ENCODE data around the gene ARTN. TPM values are rescaled to one million over a fixed set of nuclear protein-coding genes. Genes with fewer than 3 reads are reported as not detected.

The ARTN gene
- total and polyA plus RNA-seq, 7 experiments from 2014 or later, result 0.51 to 2.2 (median 0.68) TPM; not detected in 2

DNA sequence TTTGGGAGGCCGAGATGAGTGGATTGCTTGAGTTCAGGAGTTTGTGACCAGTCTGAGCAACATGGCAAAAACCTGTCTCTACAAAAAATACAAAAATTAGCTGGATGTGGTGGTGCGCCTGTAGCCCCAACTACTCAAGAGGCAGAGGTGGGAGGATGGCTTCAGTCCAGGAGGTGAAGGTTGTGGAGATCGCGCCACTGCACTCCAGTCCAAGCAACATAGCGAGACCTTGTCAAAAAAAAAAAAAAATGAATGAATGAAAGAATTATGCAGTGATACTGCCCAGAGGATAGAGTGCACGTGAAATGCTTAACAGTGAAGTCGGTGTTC lies 35.8 kb downstream of the ARTN start:
- peak overlapping the region; percentile 71 for H3K4me3 ChIP-seq (ENCODE audit: low read length)
- peaks cover 14 to 20% of the 10 kb centered on the region in 2 donors for H3K4me1 ChIP-seq (ENCODE audit: control insufficient read depth in 2 of 2, insufficient read depth in 2 of 2, low read length in 2 of 2)
- Mint-ChIP-seq H3K27ac (peak overlapping the region in 8 of 9 donors; percentile 14 to 90 (median 79)), H3K36me3 (peaks cover 0 to 4% (median 0%) of the 10 kb centered on the region in 5 donors), H3K9me3 (peaks cover 0 to 1% (median 0%) of the 10 kb centered on the region in 11 donors), H3K4me3 (peak overlapping the region; percentile 93 to 97 (median 95)), H3K27me3 (no peaks in the 10 kb centered on the region), H3K4me1 (peaks cover 25 to 40% (median 32%) of the 10 kb centered on the region in 7 donors)
- no peaks in the 10 kb centered on the region for H3K9me3 ChIP-seq (ENCODE audit: control insufficient read depth in 2 of 3, low read length in 3 of 3)
- H3K27me3 ChIP-seq (ENCODE audit: control insufficient read depth in 2 of 2, insufficient read depth in 2 of 2, low read length in 2 of 2), result no peaks in the 10 kb centered on the region
- CTCF ChIA-PET, result no interaction called here
- ATAC-seq (no peak), DNase-seq (no peak)
- intact Hi-C loops (cut with micrococcal nuclease), result loop anchor here (1.0 kb wide), 4 partner anchors 22 to 319 kb away; partner anchors contain the start of genes IPO13 (in 2 of the 2), KDM4A (in 2 of the 2) and CCDC24 (in 1 of the 2)
- POLR2A ChIA-PET, result interaction anchor here (1.8 to 2.1 kb wide), 2 partner anchors 21 to 24 kb away, joined by 5 to 9 read pairs; no protein-coding TSS in a partner anchor
- no peak overlapping the region for H3K27ac ChIP-seq (ENCODE audit: low read depth, low read length)
- peaks cover 0 to 11% (median 0%) of the 10 kb centered on the region in 3 experiments for H3K36me3 ChIP-seq (ENCODE audit: control insufficient read depth in 2 of 3, insufficient read depth in 3 of 3, low read length in 3 of 3)

DNA sequence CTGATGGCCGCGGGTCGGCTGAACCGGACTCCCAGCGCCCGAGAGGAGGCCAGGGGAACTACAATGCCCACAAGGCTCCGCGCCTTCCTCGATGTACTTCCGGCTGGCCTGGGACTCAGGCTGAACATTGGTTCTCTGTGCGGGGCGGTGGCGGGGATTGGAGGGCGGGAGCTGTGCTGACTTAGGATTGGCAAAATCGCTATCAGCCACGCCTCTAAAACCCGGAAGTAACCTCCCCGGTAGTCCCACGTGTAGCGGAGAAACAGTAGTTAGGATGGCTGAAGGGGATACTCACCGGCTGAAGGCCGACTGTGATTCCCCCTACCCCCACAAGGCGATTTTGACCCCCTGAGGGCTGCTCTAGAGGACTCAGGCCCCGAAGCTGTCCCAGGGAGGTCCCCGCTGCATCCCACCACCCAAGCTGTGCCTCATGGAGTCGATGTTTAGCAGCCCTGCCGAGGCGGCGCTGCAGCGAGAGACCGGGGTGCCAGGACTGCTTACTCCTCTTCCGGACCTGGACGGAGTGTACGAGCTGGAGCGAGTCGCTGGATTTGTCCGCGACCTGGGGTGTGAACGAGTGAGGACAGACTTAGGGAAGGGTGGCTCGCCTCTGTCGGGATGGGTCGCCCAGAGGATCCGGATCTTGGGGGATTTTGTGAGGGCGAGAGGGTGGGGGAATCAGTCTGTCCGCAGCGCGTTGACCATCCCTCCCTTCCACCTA lies 36.3 kb downstream of the ARTN start, which contains the start of gene DPH2:
DPH2 (plus strand) TSS at position 265 of the 721 bp plus-strand sequence; CDS start at position 431, 166 bp downstream.
- Mint-ChIP-seq H3K9me3 (peaks cover 0 to 1% (median 0%) of the 10 kb centered on the region in 11 donors), H3K27ac (peak within 1 kb of the TSS in 8 of 9 donors; percentile 59 to 93 (median 85)), H3K27me3 (no peaks in the 10 kb centered on the region), H3K4me3 (peak within 1 kb of the TSS; percentile 93 to 97 (median 95)), H3K4me1 (peaks cover 26 to 40% (median 32%) of the 10 kb centered on the region in 7 donors), H3K36me3 (peaks cover 0 to 4% (median 0%) of the 10 kb centered on the region in 5 donors)
- H3K9me3 ChIP-seq (ENCODE audit: control insufficient read depth in 2 of 3, low read length in 3 of 3), result no peaks in the 10 kb centered on the region
- peak within 1 kb of the TSS; percentile 71 for H3K4me3 ChIP-seq (ENCODE audit: low read length)
- intact Hi-C loops (cut with micrococcal nuclease), result loop anchor here (1.0 to 10.0 kb wide), 9 partner anchors 21 to 1715 kb away; partner anchors contain the start of genes IPO13 (in 2 of the 2), KDM4A (in 2 of the 2), CCDC24 (in 1 of the 2) and ELOVL1 (in 1 of the 2)
- H3K27ac ChIP-seq (ENCODE audit: low read depth, low read length), result peak within 1 kb of the TSS; percentile 73
- CTCF ChIA-PET, result no interaction called here
- POLR2A ChIA-PET, result interaction anchor here (1.8 to 2.1 kb wide), 2 partner anchors 21 to 24 kb away, joined by 5 to 9 read pairs; no protein-coding TSS in a partner anchor
- peak; percentile 93 for ATAC-seq
- H3K27me3 ChIP-seq (ENCODE audit: control insufficient read depth in 2 of 2, insufficient read depth in 2 of 2, low read length in 2 of 2), result no peaks in the 10 kb centered on the region
- peaks cover 14 to 20% of the 10 kb centered on the region in 2 donors for H3K4me1 ChIP-seq (ENCODE audit: control insufficient read depth in 2 of 2, insufficient read depth in 2 of 2, low read length in 2 of 2)
- DNase-seq, result peak; percentile 74 to 97 (median 89)
- H3K36me3 ChIP-seq (ENCODE audit: control insufficient read depth in 2 of 3, insufficient read depth in 3 of 3, low read length in 3 of 3), result peaks cover 0 to 12% (median 0%) of the 10 kb centered on the region in 3 experiments

DNA sequence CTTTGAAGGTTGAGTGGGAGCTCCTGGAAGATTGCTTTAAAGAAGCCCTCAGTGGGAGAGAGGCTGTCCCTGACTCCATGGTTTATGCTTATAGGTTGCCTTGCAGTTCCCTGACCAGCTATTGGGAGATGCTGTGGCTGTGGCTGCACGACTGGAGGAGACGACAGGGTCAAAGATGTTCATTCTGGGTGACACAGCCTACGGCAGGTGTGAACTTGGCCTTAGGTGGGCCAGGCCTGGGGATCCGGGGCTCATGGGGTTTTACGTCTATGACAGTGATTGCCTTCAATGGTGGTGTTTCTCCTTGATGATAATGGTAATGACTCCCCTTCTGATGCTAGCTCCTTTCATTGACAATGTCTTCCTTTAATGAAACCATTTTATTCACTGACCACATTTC lies 36.9 kb downstream of the ARTN start:
- Mint-ChIP-seq H3K4me1 (peaks cover 26 to 42% (median 32%) of the 10 kb centered on the region in 7 donors), H3K27me3 (no peaks in the 10 kb centered on the region), H3K4me3 (peak overlapping the region; percentile 93 to 97 (median 95)), H3K9me3 (peaks cover 0 to 1% (median 0%) of the 10 kb centered on the region in 11 donors), H3K27ac (peak overlapping the region in 8 of 9 donors; percentile 13 to 93 (median 85)), H3K36me3 (peaks cover 0 to 4% (median 0%) of the 10 kb centered on the region in 5 donors)
- ATAC-seq, result no peak
- peak overlapping the region; percentile 73 for H3K27ac ChIP-seq (ENCODE audit: low read depth, low read length)
- intact Hi-C loops (cut with micrococcal nuclease), result loop anchor here (1.0 to 10.0 kb wide), 6 partner anchors 60 to 1714 kb away; partner anchors contain the start of genes ELOVL1 (in 1 of the 2), GPBP1L1 (in 1 of the 2), NASP (in 1 of the 2) and ST3GAL3 (in 1 of the 2)
- no peaks in the 10 kb centered on the region for H3K9me3 ChIP-seq (ENCODE audit: control insufficient read depth in 2 of 3, low read length in 3 of 3)
- POLR2A ChIA-PET, result interaction anchor here (1.8 to 2.1 kb wide), 2 partner anchors 22 to 25 kb away, joined by 5 to 9 read pairs; no protein-coding TSS in a partner anchor
- no peaks in the 10 kb centered on the region for H3K27me3 ChIP-seq (ENCODE audit: control insufficient read depth in 2 of 2, insufficient read depth in 2 of 2, low read length in 2 of 2)
- peaks cover 14 to 20% of the 10 kb centered on the region in 2 donors for H3K4me1 ChIP-seq (ENCODE audit: control insufficient read depth in 2 of 2, insufficient read depth in 2 of 2, low read length in 2 of 2)
- peak overlapping the region; percentile 71 for H3K4me3 ChIP-seq (ENCODE audit: low read length)
- CTCF ChIA-PET, result interaction anchor here (0.6 kb wide), 1 partner anchor 816 kb away, joined by 3 read pairs; no protein-coding TSS in a partner anchor
- no peak for DNase-seq
- H3K36me3 ChIP-seq (ENCODE audit: control insufficient read depth in 2 of 3, insufficient read depth in 3 of 3, low read length in 3 of 3), result peaks cover 0 to 18% (median 0%) of the 10 kb centered on the region in 3 experiments

DNA sequence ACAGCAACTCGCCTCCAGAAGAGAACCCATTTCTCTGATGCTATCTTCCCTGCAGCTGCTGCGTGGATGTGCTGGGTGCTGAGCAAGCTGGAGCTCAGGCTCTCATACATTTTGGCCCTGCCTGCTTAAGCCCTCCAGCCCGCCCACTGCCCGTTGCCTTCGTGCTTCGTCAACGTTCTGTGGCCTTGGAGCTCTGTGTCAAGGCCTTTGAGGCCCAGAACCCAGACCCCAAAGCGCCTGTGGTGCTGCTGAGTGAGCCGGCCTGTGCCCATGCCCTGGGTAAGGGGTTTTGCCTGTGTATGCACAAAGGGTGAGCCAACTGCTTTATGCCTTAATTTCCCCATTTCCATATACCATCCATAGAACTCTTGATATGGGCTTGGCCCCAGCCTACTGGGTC lies 37.3 kb downstream of the ARTN start:
- peak overlapping the region; percentile 93 to 97 (median 95) for H3K4me3 Mint-ChIP-seq
- Histone ChIP-seq H3K4me3 (ENCODE audit: low read length) (no peak overlapping the region), H3K9me3 (ENCODE audit: control insufficient read depth in 2 of 3, low read length in 3 of 3) (no peaks in the 10 kb centered on the region), H3K27ac (ENCODE audit: low read depth, low read length) (no peak overlapping the region), H3K4me1 (ENCODE audit: control insufficient read depth in 2 of 2, insufficient read depth in 2 of 2, low read length in 2 of 2) (peaks cover 17 to 24% of the 10 kb centered on the region in 2 donors), H3K27me3 (ENCODE audit: control insufficient read depth in 2 of 2, insufficient read depth in 2 of 2, low read length in 2 of 2) (no peaks in the 10 kb centered on the region), H3K36me3 (ENCODE audit: control insufficient read depth in 2 of 3, insufficient read depth in 3 of 3, low read length in 3 of 3) (peaks cover 0 to 19% (median 0%) of the 10 kb centered on the region in 3 experiments)
- ChIA-PET POLR2A (interaction anchor here (1.8 to 2.1 kb wide), 2 partner anchors 22 to 25 kb away, joined by 5 to 9 read pairs; no protein-coding TSS in a partner anchor), CTCF (interaction anchor here (0.6 kb wide), 1 partner anchor 816 kb away, joined by 3 read pairs; no protein-coding TSS in a partner anchor)
- peak overlapping the region in 4 of 9 donors; percentile 10 to 38 (median 15) for H3K27ac Mint-ChIP-seq
- H3K27me3 Mint-ChIP-seq, result no peaks in the 10 kb centered on the region
- intact Hi-C loops (cut with micrococcal nuclease), result loop anchor here (1.0 to 10.0 kb wide), 6 partner anchors 59 to 1714 kb away; partner anchors contain the start of genes ELOVL1 (in 1 of the 2), GPBP1L1 (in 1 of the 2), NASP (in 1 of the 2) and ST3GAL3 (in 1 of the 2)
- ATAC-seq (no peak), DNase-seq (no peak)
- H3K9me3 Mint-ChIP-seq, result peaks cover 0 to 1% (median 0%) of the 10 kb centered on the region in 11 donors
- peaks cover 28 to 46% (median 36%) of the 10 kb centered on the region in 7 donors for H3K4me1 Mint-ChIP-seq
- H3K36me3 Mint-ChIP-seq, result peaks cover 0 to 4% (median 0%) of the 10 kb centered on the region in 5 donors

DNA sequence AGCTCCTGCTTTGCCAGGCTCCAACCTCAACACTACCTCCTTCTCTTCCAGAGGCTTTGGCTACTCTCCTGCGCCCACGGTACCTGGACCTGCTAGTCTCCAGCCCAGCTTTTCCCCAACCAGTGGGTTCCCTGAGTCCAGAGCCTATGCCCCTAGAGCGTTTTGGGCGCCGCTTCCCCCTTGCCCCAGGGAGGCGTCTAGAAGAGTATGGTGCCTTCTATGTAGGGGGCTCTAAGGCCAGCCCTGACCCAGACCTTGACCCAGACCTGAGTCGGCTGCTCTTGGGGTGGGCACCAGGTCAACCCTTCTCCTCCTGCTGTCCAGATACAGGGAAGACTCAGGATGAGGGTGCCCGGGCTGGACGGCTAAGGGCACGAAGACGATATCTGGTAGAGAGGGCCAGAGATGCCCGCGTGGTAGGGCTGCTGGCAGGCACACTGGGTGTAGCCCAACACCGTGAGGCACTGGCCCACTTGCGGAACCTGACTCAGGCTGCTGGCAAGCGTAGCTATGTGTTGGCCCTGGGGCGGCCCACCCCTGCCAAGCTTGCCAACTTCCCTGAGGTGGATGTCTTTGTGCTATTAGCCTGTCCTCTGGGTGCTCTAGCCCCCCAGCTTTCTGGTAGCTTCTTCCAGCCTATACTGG lies 37.9 kb downstream of the ARTN start:
- Mint-ChIP-seq H3K4me1 (peaks cover 33 to 51% (median 42%) of the 10 kb centered on the region in 7 donors), H3K27ac (peak overlapping the region in 2 of 9 donors; percentile 10 to 13), H3K27me3 (no peaks in the 10 kb centered on the region), H3K36me3 (peaks cover 0 to 6% (median 2%) of the 10 kb centered on the region in 5 donors), H3K4me3 (peak overlapping the region; percentile 93 to 97 (median 95)), H3K9me3 (peaks cover 0 to 1% (median 0%) of the 10 kb centered on the region in 11 donors)
- ChIA-PET POLR2A (interaction anchor here (1.6 to 2.1 kb wide), 2 partner anchors 26 to 29 kb away, joined by 3 to 9 read pairs; no protein-coding TSS in a partner anchor), CTCF (interaction anchor here (0.6 kb wide), 1 partner anchor 815 kb away, joined by 3 read pairs; no protein-coding TSS in a partner anchor)
- intact Hi-C loops (cut with micrococcal nuclease), result loop anchor here (5.0 to 10.0 kb wide), 5 partner anchors 267 to 1713 kb away; partner anchors contain the start of genes ELOVL1 (in 1 of the 2), GPBP1L1 (in 1 of the 2), NASP (in 1 of the 2) and ST3GAL3 (in 1 of the 2)
- Histone ChIP-seq H3K9me3 (ENCODE audit: control insufficient read depth in 2 of 3, low read length in 3 of 3) (no peaks in the 10 kb centered on the region), H3K27me3 (ENCODE audit: control insufficient read depth in 2 of 2, insufficient read depth in 2 of 2, low read length in 2 of 2) (no peaks in the 10 kb centered on the region), H3K36me3 (ENCODE audit: control insufficient read depth in 2 of 3, insufficient read depth in 3 of 3, low read length in 3 of 3) (peaks cover 0 to 21% (median 0%) of the 10 kb centered on the region in 3 experiments), H3K4me1 (ENCODE audit: control insufficient read depth in 2 of 2, insufficient read depth in 2 of 2, low read length in 2 of 2) (peaks cover 22 to 28% of the 10 kb centered on the region in 2 donors), H3K27ac (ENCODE audit: low read depth, low read length) (no peak overlapping the region), H3K4me3 (ENCODE audit: low read length) (no peak overlapping the region)
- ATAC-seq (no peak), DNase-seq (no peak)

Measured in naive thymus-derived CD4-positive, alpha-beta T cell (primary cell).